H7 (cell line): ENCODE data around the gene MLKL. TPM values are rescaled to one million over a fixed set of nuclear protein-coding genes. Genes with fewer than 3 reads are reported as not detected.
"Not testable (repeated sequence)": the region's sequence is repeated elsewhere in the genome, so short reads cannot be mapped to it uniquely, and the experiment has no call there.

Source experiments
- DNase-seq: peaks from one replicate; pipeline ENCODE4 v3.0.0; 2012
- H3K27me3 ChIP-seq: 2 replicates; pipeline ENCODE4 v1.6.0; 2011; ENCODE audit warnings: mild to moderate bottlenecking, low read length; ENCODE audit not compliant: control insufficient read depth, insufficient read depth
- H3K36me3 ChIP-seq: replicated peaks from 2 replicates; pipeline ENCODE4 v1.5.1; 2011; ENCODE audit warnings: low read length; ENCODE audit not compliant: control insufficient read depth, insufficient read depth
- H3K4me3 ChIP-seq: 2 replicates; pipeline ENCODE4 v1.5.1; 2011; ENCODE audit warnings: low read depth, mild to moderate bottlenecking, control low read depth, low read length, moderate library complexity; ENCODE audit not compliant: insufficient read depth
- total RNA-seq: library from RNA; depleted of rRNA; stranded (reverse); fragments of >200 nt; shearing (Covaris generic); gene quantifications from 2 replicates; pipeline ENCODE4 v1.2.3, GENCODE V29; 2014

Gene MLKL
- total RNA-seq, 1 experiment from 2014 or later: 0.59 TPM

DNA sequence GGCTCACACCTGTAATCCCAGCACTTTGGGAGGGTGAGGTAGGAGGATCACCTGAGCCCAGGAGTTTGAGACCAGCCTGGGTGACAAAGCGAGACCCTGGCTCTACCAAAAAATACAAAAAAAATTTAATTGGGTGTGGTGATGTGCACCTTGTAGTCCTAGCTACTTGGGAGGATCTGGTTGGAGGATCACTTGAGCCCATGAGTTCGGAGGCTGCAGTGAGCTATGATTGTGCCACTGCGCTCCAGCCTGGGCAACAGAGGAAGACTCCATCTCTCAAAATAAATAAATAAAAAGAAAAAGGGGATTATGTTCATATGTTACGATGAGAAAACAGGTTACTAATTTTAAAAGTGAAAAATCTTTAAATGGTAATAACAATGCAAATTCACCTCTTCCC, 996 bp downstream of the MLKL start:
- Histone ChIP-seq H3K36me3 (no peaks in the 10 kb centered on the region), H3K27me3 (peaks cover 6% of the 10 kb centered on the region; the same call in 1 of the 2 replicates), H3K4me3 (no peak overlapping the region)
- no peak for DNase-seq

DNA sequence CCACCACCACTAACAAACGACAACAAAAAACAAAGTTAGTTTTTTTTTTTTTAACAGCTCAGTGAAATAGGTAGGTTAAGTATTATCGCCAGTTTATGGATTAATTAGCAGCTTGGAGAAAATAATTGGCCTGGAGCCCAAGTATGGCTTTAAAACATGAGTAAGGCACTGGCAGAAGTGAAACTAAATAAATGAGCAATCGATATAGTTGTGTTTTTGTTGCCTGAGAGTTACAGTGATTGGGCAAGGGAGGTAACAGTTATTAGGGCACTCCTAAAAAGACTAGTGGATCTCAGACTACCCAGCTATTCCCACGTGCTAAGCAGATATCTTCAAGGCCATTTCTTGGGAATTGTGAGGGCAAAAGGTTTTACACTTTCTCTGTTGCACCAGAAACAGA, 2.4 kb downstream of the MLKL start:
- Histone ChIP-seq H3K27me3 (peaks cover 6% of the 10 kb centered on the region; the same call in 1 of the 2 replicates), H3K36me3 (no peaks in the 10 kb centered on the region), H3K4me3 (no peak overlapping the region)
- DNase-seq: no peak

DNA sequence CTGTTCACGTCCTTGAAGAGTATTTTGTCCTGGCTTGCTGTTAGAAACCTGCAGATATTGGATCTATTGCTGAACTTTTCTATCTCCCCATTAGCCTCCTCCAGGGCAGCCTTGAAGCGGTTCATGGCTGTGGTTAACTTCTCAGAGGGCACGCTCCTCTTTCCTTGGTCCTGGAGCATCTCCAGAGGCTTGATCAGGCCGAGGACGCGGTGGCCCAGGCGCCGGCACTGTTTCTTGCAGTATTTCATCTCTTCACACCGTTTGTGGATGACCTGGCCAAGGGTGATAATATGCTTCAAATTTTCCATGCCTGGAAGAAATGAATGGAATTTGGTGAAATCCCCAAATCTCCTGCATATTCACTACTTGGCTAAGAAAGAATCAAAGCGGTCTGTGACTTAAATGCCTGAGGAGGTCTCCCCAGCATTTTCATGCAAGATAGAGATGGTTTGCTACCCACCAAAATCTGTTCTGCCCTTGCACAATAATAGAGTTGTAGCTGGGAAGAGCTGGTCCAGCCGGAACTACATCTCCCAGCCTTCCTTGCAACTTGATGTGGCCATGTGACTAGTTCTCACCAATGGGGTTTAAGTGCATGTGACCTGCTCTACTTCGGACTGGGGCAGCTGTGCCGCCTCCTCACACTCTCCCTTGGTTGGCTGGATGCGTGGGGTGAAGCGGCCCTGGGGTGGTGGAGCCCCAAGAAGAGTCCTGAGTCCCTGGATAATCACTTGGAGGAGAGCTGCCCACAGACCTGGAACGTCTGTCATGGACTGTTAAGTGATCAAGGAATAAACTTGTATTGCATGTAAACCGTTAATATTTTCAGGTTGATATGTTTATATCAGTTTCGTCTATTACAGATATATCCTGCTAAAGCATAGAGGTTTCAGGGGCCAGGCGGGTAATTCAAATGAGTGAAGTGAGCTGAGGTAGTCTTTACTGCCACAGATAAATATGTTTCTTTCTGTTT, 4.9 kb downstream of the MLKL start:
- DNase-seq: peak; percentile 94
- Histone ChIP-seq H3K27me3 (peaks cover 6% of the 10 kb centered on the region; the same call in 1 of the 2 replicates), H3K4me3 (peak overlapping the region; percentile 34), H3K36me3 (no peaks in the 10 kb centered on the region)

DNA sequence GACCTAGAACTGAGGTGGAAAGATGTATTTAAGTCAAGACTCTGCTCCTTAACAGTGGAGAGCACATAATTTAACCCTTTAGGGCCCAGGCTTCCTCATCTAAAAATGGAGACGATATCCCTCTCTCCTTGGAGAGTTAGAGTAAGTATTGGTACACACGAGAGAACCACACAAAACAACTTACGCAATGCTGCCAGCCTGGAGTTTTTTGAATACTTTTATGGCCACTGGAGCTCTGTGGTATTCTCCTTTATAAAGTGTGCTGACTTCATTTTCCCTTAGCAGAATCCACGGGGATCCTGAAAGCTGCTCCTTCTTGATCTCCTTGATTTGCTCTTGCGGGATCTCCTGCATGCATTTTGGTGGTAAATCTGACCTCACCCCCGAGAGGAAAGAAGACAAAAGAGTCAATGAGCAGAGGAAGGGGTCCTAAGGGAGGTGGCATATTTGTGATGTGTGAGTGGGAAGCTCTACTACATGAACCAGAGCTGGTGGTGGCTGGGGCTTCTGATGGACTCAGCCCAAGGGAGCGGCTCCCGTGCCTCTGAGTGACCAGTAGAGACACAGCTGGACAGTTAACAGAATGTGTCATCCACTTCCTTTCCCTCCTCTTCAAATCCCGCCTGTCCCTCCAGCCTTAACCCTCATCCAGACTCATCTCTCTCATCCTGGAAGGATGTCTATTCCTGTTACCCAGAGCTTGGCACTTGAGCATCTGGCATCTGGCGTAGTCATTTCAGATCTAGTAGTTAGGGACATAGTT, 9.4 kb downstream of the MLKL start:
- DNase-seq: peak; percentile 20
- no peak overlapping the region for H3K4me3 ChIP-seq
- H3K36me3 ChIP-seq: no peaks in the 10 kb centered on the region
- H3K27me3 ChIP-seq: no peaks in the 10 kb centered on the region

GRCh38 chr16:74682556-74682955, 18.1 kb downstream of the MLKL start:
- Histone ChIP-seq H3K4me3 (no peak overlapping the region), H3K36me3 (no peaks in the 10 kb centered on the region), H3K27me3 (no peaks in the 10 kb centered on the region)
- DNase-seq: no peak

DNA sequence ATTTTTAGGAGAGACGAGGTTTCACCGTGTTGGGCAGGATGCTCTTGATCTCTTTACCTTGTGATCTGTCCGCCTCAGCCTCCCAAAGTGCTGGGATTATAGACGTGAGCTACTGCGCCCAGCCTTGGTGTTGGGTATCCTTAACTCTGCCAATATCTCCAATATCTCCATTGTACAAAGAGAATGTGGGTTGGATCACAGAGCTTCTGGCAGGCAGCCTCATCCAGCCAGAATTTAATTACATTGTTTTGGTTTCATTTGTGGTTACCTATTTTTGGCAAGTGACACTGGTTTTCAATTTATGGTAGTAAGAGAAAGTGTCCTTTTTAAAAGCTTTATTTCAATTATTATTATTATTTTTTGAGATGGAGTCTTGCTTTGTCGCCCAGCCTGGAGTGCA, 20.0 kb downstream of the MLKL start:
- no peaks in the 10 kb centered on the region for H3K27me3 ChIP-seq
- no peak for DNase-seq
- H3K36me3 ChIP-seq: no peaks in the 10 kb centered on the region
- no peak overlapping the region for H3K4me3 ChIP-seq

- Histone ChIP-seq H3K27me3 (no peaks in the 10 kb centered on the region), H3K36me3 (no peaks in the 10 kb centered on the region), H3K4me3 (no peak overlapping the region)
- no peak for DNase-seq
Observed at GRCh38 chr16:74679983-74680382, 20.7 kb downstream of the MLKL start.

GRCh38 chr16:74677868-74678267, 22.8 kb downstream of the MLKL start:
- H3K27me3 ChIP-seq: no peaks in the 10 kb centered on the region
- no peak overlapping the region for H3K4me3 ChIP-seq
- no peaks in the 10 kb centered on the region for H3K36me3 ChIP-seq
- no peak for DNase-seq

DNA sequence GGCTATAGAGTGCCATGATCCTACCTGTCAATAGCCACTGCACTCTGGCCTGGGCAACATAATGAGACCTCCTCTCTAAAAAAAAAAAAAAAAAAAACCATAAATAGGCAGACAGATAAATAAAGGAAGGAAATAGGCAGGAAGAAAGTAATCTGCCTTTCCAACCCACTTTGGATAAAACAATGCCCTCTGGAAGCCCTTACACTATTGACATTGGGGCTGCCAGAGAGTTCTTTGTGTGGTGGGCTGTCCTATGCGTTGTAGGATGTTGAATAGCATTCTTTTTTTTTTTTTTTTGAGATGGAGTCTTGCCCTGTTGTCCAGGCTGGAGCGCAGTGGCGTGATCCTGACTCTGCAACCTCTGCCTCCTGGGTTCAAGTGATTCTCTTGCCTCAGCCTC, 26.8 kb downstream of the MLKL start:
- no peaks in the 10 kb centered on the region for H3K36me3 ChIP-seq
- DNase-seq: no peak
- no peak overlapping the region for H3K4me3 ChIP-seq
- H3K27me3 ChIP-seq: no peaks in the 10 kb centered on the region

DNA sequence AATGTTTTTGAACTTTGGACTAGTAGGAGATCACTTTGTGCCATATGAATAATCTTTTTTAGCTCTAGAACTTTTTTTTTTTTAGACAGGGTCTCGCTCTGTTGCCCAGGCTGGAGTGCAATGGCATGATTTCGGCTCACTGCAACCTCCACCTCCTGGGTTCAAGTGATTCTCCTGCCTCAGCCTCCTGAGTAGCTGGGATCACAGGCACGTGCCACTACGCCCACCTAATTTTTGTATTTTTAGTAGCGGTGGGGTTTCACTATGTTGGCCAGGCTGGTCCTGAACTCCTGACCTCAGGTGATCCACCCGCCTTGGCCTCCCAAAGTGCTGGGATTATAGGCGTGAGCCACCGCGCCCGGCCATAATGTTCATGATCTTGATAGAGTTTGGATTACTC, 31.8 kb downstream of the MLKL start:
- not testable (repeated sequence) for H3K36me3 ChIP-seq, DNase-seq, H3K27me3 ChIP-seq, H3K4me3 ChIP-seq

GRCh38 chr16:74667255-74667700, 33.4 kb downstream of the MLKL start:
- H3K36me3 ChIP-seq: peaks cover 21% of the 10 kb centered on the region
- DNase-seq: peak; percentile 74
- peak overlapping the region; percentile 54 for H3K4me3 ChIP-seq
- no peaks in the 10 kb centered on the region for H3K27me3 ChIP-seq

GRCh38 chr16:74666425-74667254, 34.0 kb downstream of the MLKL start, which contains the start of gene RFWD3:
RFWD3 (minus strand) TSS chr16:74666877; CDS start chr16:74661449, 5,428 bp downstream.
- Histone ChIP-seq H3K4me3 (peak within 1 kb of the TSS; percentile 90), H3K36me3 (peaks cover 24% of the 10 kb centered on the region), H3K27me3 (no peaks in the 10 kb centered on the region)
- DNase-seq: peak; percentile 99

DNA sequence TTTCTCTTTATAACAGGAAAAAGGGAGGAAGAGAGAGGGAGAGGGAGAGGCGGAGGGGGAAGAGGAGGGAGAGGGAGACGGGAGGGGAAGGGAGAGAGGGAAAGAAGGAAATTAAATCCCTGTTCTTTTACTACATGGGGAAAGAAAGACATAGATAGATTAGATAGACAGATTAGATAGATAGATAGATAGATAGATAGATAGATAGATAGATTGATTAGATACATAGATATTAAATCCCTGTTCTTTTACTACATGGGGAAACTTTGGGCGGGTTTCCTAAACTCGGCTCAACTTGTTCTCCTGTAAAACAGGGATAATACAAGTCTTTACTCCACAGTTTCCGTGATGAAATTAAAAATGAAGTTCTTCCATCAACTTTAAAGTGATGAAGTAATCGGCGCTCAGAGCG, 34.6 kb downstream of the MLKL start:
- Histone ChIP-seq H3K36me3 (peaks cover 27% of the 10 kb centered on the region), H3K27me3 (no peaks in the 10 kb centered on the region), H3K4me3 (peak overlapping the region; percentile 90)
- DNase-seq: no peak

DNA sequence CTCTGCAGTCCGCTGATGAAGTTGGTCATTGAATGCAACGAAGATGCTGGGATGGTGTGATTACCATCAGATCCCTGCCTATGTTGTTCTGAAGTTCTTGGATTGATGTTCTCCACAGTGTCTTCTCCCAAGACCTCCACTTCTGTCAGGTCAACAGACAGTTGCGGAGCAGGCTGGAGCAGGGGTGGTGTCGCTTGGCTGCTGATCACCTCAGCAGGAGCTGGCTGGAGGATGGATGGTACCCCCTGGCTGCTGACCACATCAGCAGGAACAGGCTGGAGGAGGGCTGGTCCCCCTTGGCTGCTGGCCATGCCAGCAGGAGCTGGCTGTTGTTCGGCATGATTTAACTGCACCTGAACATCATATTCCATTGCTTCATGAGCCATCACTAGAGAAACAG, 39.6 kb downstream of the MLKL start:
- Histone ChIP-seq H3K27me3 (no peaks in the 10 kb centered on the region), H3K4me3 (no peak overlapping the region), H3K36me3 (peaks cover 50% of the 10 kb centered on the region)
- no peak for DNase-seq
